ENCODE measurements around the gene UVSSA.

The UVSSA gene

GRCh38 chr4:1317177-1318045, 29.6 kb upstream of the UVSSA start:
- no peak for TF ChIP-seq CTCF (IDR thresholded peaks at IDR 0.05; ENCODE audit: control insufficient read depth, extremely low read depth, insufficient read depth)
- no peak for DNase-seq (ENCODE audit: low read depth)
- no peak overlapping the region for H3K4me3 ChIP-seq (ENCODE audit: low read depth, low read length)

- no peak overlapping the region for H3K4me3 ChIP-seq (ENCODE audit: low read depth, low read length)
- DNase-seq (ENCODE audit: low read depth): no peak
- TF ChIP-seq CTCF (IDR thresholded peaks at IDR 0.05; ENCODE audit: control insufficient read depth, extremely low read depth, insufficient read depth): no peak
Measured at GRCh38 chr4:1318046-1318375, 29.0 kb upstream of the UVSSA start.

- DNase-seq (ENCODE audit: low read depth): no peak
- no peak overlapping the region for H3K4me3 ChIP-seq (ENCODE audit: low read depth, low read length)
- no peak for TF ChIP-seq CTCF (IDR thresholded peaks at IDR 0.05; ENCODE audit: control insufficient read depth, extremely low read depth, insufficient read depth)
Measured at GRCh38 chr4:1318488-1319213, 28.4 kb upstream of the UVSSA start.

- DNase-seq (ENCODE audit: low read depth): no peak
- no peak overlapping the region for H3K4me3 ChIP-seq (ENCODE audit: low read depth, low read length)
- TF ChIP-seq CTCF (IDR thresholded peaks at IDR 0.05; ENCODE audit: control insufficient read depth, extremely low read depth, insufficient read depth): no peak
Measured at GRCh38 chr4:1321486-1321885, 25.5 kb upstream of the UVSSA start.

GRCh38 chr4:1321946-1322650, 24.9 kb upstream of the UVSSA start:
- TF ChIP-seq CTCF (IDR thresholded peaks at IDR 0.05; ENCODE audit: control insufficient read depth, extremely low read depth, insufficient read depth): no peak
- no peak overlapping the region for H3K4me3 ChIP-seq (ENCODE audit: low read depth, low read length)
- no peak for DNase-seq (ENCODE audit: low read depth)

GRCh38 chr4:1323280-1323634, 23.8 kb upstream of the UVSSA start:
- TF ChIP-seq CTCF (IDR thresholded peaks at IDR 0.05; ENCODE audit: control insufficient read depth, extremely low read depth, insufficient read depth): no peak
- H3K4me3 ChIP-seq (ENCODE audit: low read depth, low read length): no peak overlapping the region
- DNase-seq (ENCODE audit: low read depth): no peak

Measured in LNCaP clone FGC (cell line).